K562 (cell line): ENCODE measurements around the gene MGAM2. TPM values are rescaled to one million over a fixed set of nuclear protein-coding genes. Genes with fewer than 3 reads are reported as not detected.

Experiments used
- ATAC-seq: fragments of 200-7000 bp; cut with Tn5 transposase; 3 replicates; pipeline ENCODE4 v1.9.1; 2020; ENCODE audit warnings: moderate library complexity
- BruUV-seq: library from RNA; stranded (reverse); fragments of 400-500 nt; replicated peaks from 2 replicates; lab custom pipeline; 2021; lab: Mats Ljungman, UMichigan
- CTCF ChIA-PET: fragments of 300-600 bp; formaldehyde crosslinking; extraction: SDS; loops from one replicate; lab custom pipeline; 2021; ENCODE audit warnings: low intra/inter-chr PET ratio; lab: Yijun Ruan, JAX
- POLR2A ChIA-PET: fragments of 300-600, 350-650 bp; sonication (Branson Sonifier 250); formaldehyde crosslinking; extraction: SDS; loops from one replicate; lab custom pipeline; 2021; ENCODE audit warnings: antibody characterized with exemption, inconsistent platforms; lab: Yijun Ruan, JAX
- DNase-seq, 4 experiments: peaks; one replicate each; pipeline versions ENCODE4 v3.0.0 to v3.0.0-alpha.2; 2011 to 2018; ENCODE audit warnings: low spot score in 3 of 4, mixed read lengths in 3 of 4; ENCODE audit errors: extremely low read depth in 1 of 4
- FAIRE-seq: peaks from 2 replicates; lab custom pipeline; 2011; peaks lifted over from hg19 to GRCh38; lab: Jason Lieb, UNC
- H2AFZ ChIP-seq: 2 replicates; pipeline ENCODE4 v1.6.0; 2011; ENCODE audit warnings: low read depth, low read length, control low read depth, inconsistent platforms
- H3K27ac ChIP-seq: fragments of 200-600 bp; 3 replicates; pipeline ENCODE4 v1.8.0; 2011; ENCODE audit warnings: low read depth, mild to moderate bottlenecking, control low read depth, inconsistent platforms, low read length, moderate library complexity, mixed read lengths; ENCODE audit errors: extremely low read depth
- H3K27me3 ChIP-seq, 2 experiments: fragments of 300-600 bp in 1 of 2; 2 replicates in 1 of 2; 3 replicates in 1 of 2; pipeline versions ENCODE4 v1.6.0 to v1.8.0; 2011; ENCODE audit warnings: inconsistent platforms in 2 of 2, low read length in 2 of 2, mild to moderate bottlenecking in 1 of 2, mixed read lengths in 1 of 2, moderate library complexity in 1 of 2; ENCODE audit not compliant: control insufficient read depth in 2 of 2, insufficient read depth in 2 of 2
- H3K36me3 ChIP-seq: fragments of 300-600 bp; 3 replicates; pipeline ENCODE4 v1.8.0; 2011; ENCODE audit warnings: mild to moderate bottlenecking, low read length, inconsistent platforms; ENCODE audit not compliant: control insufficient read depth, insufficient read depth
- H3K4me1 ChIP-seq, 2 experiments: fragments of 200-600 bp in 1 of 2; replicated peaks in 1 of 2; 2 replicates in 1 of 2; 3 replicates in 1 of 2; pipeline versions ENCODE4 v1.5.1 to v1.8.0; 2011; ENCODE audit warnings: inconsistent platforms in 2 of 2, low read length in 2 of 2, mild to moderate bottlenecking in 1 of 2, mixed read lengths in 1 of 2, moderate library complexity in 1 of 2; ENCODE audit not compliant: control insufficient read depth in 2 of 2, insufficient read depth in 2 of 2
- H3K4me2 ChIP-seq: 2 replicates; pipeline ENCODE4 v1.6.1; 2011; ENCODE audit warnings: low read length, control low read depth, inconsistent platforms, mixed read lengths; ENCODE audit not compliant: insufficient read depth
- H3K4me3 ChIP-seq: fragments of 200-600 bp; sonication (generic), shearing (Covaris generic); 2 replicates; pipeline ENCODE4 v1.5.1; 2016; ENCODE audit warnings: control low read depth, inconsistent platforms
- H3K79me2 ChIP-seq: fragments of 200-600 bp; 3 replicates; pipeline ENCODE4 v1.8.0; 2011; ENCODE audit warnings: low read length, inconsistent platforms; ENCODE audit not compliant: control insufficient read depth, insufficient read depth
- H3K9ac ChIP-seq, 2 experiments: 2 replicates each; pipeline versions ENCODE4 v1.6.0 to v1.6.1; 2011; ENCODE audit warnings: low read depth in 2 of 2, low read length in 2 of 2, control low read depth in 1 of 2, inconsistent platforms in 1 of 2, mild to moderate bottlenecking in 1 of 2, mixed read lengths in 1 of 2; ENCODE audit not compliant: insufficient read depth in 1 of 2
- H3K9me1 ChIP-seq: one replicate; pipeline ENCODE4 v1.6.0; 2011; ENCODE audit warnings: inconsistent platforms, mild to moderate bottlenecking, low read length, moderate library complexity; ENCODE audit not compliant: control insufficient read depth, insufficient read depth
- H3K9me3 ChIP-seq: replicated peaks from 2 replicates; pipeline ENCODE4 v1.5.1; 2011; ENCODE audit warnings: low read depth, low read length, inconsistent platforms; ENCODE audit not compliant: control insufficient read depth, insufficient read depth
- H4K20me1 ChIP-seq: replicated peaks from 2 replicates; pipeline ENCODE4 v1.6.1; 2011; ENCODE audit warnings: low read length, inconsistent platforms, mixed read lengths; ENCODE audit not compliant: control insufficient read depth, insufficient read depth
- ARHGAP35 ChIP-seq: fragments of 450-650 bp; IDR thresholded peaks from 2 replicates; pipeline ENCODE4 v1.6.1; 2018; ENCODE audit not compliant: partially characterized antibody
- ARID2 ChIP-seq: fragments of 450-650 bp; IDR thresholded peaks from 2 replicates; pipeline ENCODE4 v1.6.1; 2017; ENCODE audit warnings: antibody characterized with exemption, mild to moderate bottlenecking
- CEBPG ChIP-seq, 3 experiments: fragments of 200-800 bp in 1 of 3; sonication (Bioruptor generic) in 1 of 3; sonication (generic) in 1 of 3; formaldehyde crosslinking in 1 of 3; IDR thresholded peaks in 2 of 3; conservative IDR thresholded peaks in 1 of 3; 2 replicates each; pipeline versions ENCODE4 v1.6.1 to v1.8.0; 2016 to 2022; ENCODE audit warnings: missing compliant biosample characterization in 2 of 3, missing genetic modification characterization in 2 of 3, mild to moderate bottlenecking in 1 of 3, missing genetic modification reagents in 1 of 3
- SMAD2 ChIP-seq: fragments of 150-350 bp; IDR thresholded peaks from 2 replicates; pipeline ENCODE4 v1.6.1; 2014; ENCODE audit warnings: low read depth, mild to moderate bottlenecking, low read length
- SRSF9 ChIP-seq: fragments of 200-400 bp; formaldehyde crosslinking; IDR thresholded peaks from 2 replicates; pipeline ENCODE4 v1.6.1; 2017; ENCODE audit warnings: low read depth, low read length, borderline replicate concordance
- TCF15 ChIP-seq: fragments of 250-450 bp; sonication (Bioruptor Pico); IDR thresholded peaks from 2 replicates; pipeline ENCODE4 v1.8.0; 2022; ENCODE audit warnings: moderate library complexity, mild to moderate bottlenecking, inconsistent platforms
- TSC22D4 ChIP-seq: fragments of 450-650 bp; IDR thresholded peaks from 2 replicates; pipeline ENCODE4 v1.6.1; 2016; ENCODE audit warnings: missing genetic modification characterization, missing biosample characterization, control low read depth
- ZNF511 ChIP-seq: sonication (generic); formaldehyde crosslinking; IDR thresholded peaks from 2 replicates; pipeline ENCODE4 v1.8.0; 2022; ENCODE audit warnings: mild to moderate bottlenecking, missing genetic modification reagents
- WGBS: fragments of 100-300 bp; shearing (Covaris generic); methylation state at CpG from one replicate; pipeline ENCODE4 v1.1.6; 2016; ENCODE audit warnings: low coverage, mixed read lengths; ENCODE audit not compliant: insufficient coverage; ENCODE audit errors: missing lambda C conversion rate; 5-methylcytosine and 5-hydroxymethylcytosine counted together
- in situ Hi-C: fragments of 300-500 bp; cut with MboI; formaldehyde crosslinking; loops from 4 replicates; pipeline ENCODE4 v1.15.0; 2018; ENCODE audit warnings: inconsistent platforms, mixed read lengths
- intact Hi-C: fragments of 100-400 bp; cut with micrococcal nuclease; formaldehyde crosslinking; loops from 2 replicates; pipeline ENCODE4 v1.14.2; 2022
- polyA plus RNA-seq, 8 experiments: library from polyadenylated mRNA; depleted of rRNA in 4 of 8; stranded (reverse) in 5 of 8; unstranded in 3 of 8; fragments of >200 nt; fragmentation: Nextera tagmentation in 2 of 8; fragmentation: Illumina TruSeq in 1 of 8; extraction: Ambion mirVana in 2 of 8; extraction: Trizol in 1 of 8; gene quantifications; 2 replicates each; pipeline versions ENCODE4 v1.2.1 to v1.2.3, GENCODE V29; 2011 to 2014; ENCODE audit warnings: inconsistent platforms in 1 of 8, missing spikeins in 1 of 8
- total RNA-seq, 7 experiments: library from RNA; depleted of rRNA in 6 of 7; stranded (reverse); fragments of >200 nt in 6 of 7; fragmentation: Illumina TruSeq in 2 of 7; extraction: Trizol in 2 of 7; gene quantifications; 2 replicates each; pipeline versions ENCODE4 v1.2.1 to v1.2.3, GENCODE V29; 2011 to 2021; ENCODE audit warnings: low replicate concordance in 1 of 7
- TF ChIP-seq, protein P1 (sequence below): fragments of 450-650 bp; conservative IDR thresholded peaks from 2 replicates; pipeline ENCODE4 v1.6.1; 2016; ENCODE audit warnings: missing genetic modification characterization, low read depth, mild to moderate bottlenecking, missing compliant biosample characterization, moderate library complexity
- TF ChIP-seq, protein P2 (sequence below), 2 experiments: fragments of 450-650 bp; formaldehyde crosslinking in 1 of 2; IDR thresholded peaks; 2 replicates each; pipeline versions ENCODE4 v1.4.0 to v1.6.1; 2014 to 2020; ENCODE audit warnings: mild to moderate bottlenecking in 2 of 2, borderline replicate concordance in 1 of 2, low read depth in 1 of 2

The MGAM2 gene
- total and polyA plus RNA-seq, 9 of the 15 experiments (the other 6 are each of a cell fraction or from before 2014, with no cell fraction given) = 0.03 TPM; not detected in 8

DNA sequence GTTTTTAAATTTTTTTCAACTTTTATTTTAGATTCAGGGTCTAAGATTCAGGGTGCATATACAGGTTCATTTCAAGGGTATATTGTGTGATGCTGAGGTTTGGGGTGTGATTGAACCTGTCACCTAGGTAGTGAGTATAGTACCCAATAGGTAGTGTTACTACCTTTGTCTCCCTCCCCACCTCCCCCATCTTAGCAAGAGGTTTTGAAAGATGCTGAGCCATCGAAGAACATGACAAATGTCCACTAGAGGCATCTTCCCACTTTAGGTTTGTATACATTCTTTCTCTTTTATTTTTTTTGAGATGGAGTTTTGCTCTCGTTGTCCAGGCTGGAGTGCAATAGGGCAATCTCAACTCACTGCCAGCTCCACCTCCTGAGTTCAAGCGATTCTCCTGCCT is 880 bp upstream of the MGAM2 start (continued):
- TF ChIP-seq, protein P1, sequence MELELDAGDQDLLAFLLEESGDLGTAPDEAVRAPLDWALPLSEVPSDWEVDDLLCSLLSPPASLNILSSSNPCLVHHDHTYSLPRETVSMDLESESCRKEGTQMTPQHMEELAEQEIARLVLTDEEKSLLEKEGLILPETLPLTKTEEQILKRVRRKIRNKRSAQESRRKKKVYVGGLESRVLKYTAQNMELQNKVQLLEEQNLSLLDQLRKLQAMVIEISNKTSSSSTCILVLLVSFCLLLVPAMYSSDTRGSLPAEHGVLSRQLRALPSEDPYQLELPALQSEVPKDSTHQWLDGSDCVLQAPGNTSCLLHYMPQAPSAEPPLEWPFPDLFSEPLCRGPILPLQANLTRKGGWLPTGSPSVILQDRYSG (tag) = no peak
- TF ChIP-seq, all 486 proteins: peak for 0

GRCh38 chr7:142112086-142112485 is 568 bp downstream of the MGAM2 start:
- no peaks in the 10 kb centered on the region for H3K9me1 ChIP-seq
- ChIA-PET CTCF (no interaction called here), POLR2A (no interaction called here)
- ATAC-seq (no peak), DNase-seq (no peak), FAIRE-seq (no peak)
- H4K20me1 ChIP-seq = no peaks in the 10 kb centered on the region
- 0 out of 2 replicates have a peak, but pooled peaks cover 2% of the 10 kb centered on the region for H3K9me3 ChIP-seq
- WGBS = 0% methylated on average over 1 of the region's 1 CpG
- H3K27ac ChIP-seq = no peak overlapping the region
- H3K79me2 ChIP-seq = no peaks in the 10 kb centered on the region
- no peak overlapping the region for H3K4me3 ChIP-seq
- H2AFZ ChIP-seq = no peak overlapping the region
- no peaks in the 10 kb centered on the region for H3K36me3 ChIP-seq
- no peak overlapping the region for H3K4me2 ChIP-seq
- H3K4me1 ChIP-seq = no peaks in the 10 kb centered on the region
- no peaks in the 10 kb centered on the region for H3K27me3 ChIP-seq
- no peak overlapping the region for H3K9ac ChIP-seq
- intact Hi-C loops (no loop called here), in situ Hi-C loops (no loop called here)
- no TSS peak for BruUV-seq
- no peak for TF ChIP-seq CEBPG (CRISPR knock-in tag; IDR thresholded peaks at IDR 0.05)
- TF ChIP-seq CEBPG (tag; conservative IDR thresholded peaks at IDR 0.05 in 1 of 2, IDR thresholded peaks at IDR 0.05 in 1 of 2) = no peak
- TF ChIP-seq TCF15 (CRISPR knock-in tag) = no peak
- no peak for TF ChIP-seq TSC22D4 (tag)
- no peak for TF ChIP-seq SRSF9
- TF ChIP-seq, protein P2, sequence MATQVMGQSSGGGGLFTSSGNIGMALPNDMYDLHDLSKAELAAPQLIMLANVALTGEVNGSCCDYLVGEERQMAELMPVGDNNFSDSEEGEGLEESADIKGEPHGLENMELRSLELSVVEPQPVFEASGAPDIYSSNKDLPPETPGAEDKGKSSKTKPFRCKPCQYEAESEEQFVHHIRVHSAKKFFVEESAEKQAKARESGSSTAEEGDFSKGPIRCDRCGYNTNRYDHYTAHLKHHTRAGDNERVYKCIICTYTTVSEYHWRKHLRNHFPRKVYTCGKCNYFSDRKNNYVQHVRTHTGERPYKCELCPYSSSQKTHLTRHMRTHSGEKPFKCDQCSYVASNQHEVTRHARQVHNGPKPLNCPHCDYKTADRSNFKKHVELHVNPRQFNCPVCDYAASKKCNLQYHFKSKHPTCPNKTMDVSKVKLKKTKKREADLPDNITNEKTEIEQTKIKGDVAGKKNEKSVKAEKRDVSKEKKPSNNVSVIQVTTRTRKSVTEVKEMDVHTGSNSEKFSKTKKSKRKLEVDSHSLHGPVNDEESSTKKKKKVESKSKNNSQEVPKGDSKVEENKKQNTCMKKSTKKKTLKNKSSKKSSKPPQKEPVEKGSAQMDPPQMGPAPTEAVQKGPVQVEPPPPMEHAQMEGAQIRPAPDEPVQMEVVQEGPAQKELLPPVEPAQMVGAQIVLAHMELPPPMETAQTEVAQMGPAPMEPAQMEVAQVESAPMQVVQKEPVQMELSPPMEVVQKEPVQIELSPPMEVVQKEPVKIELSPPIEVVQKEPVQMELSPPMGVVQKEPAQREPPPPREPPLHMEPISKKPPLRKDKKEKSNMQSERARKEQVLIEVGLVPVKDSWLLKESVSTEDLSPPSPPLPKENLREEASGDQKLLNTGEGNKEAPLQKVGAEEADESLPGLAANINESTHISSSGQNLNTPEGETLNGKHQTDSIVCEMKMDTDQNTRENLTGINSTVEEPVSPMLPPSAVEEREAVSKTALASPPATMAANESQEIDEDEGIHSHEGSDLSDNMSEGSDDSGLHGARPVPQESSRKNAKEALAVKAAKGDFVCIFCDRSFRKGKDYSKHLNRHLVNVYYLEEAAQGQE (IDR thresholded peaks at IDR 0.05; ENCODE audit: borderline replicate concordance) = no peak
- TF ChIP-seq, protein P2 (CRISPR knock-in tag; IDR thresholded peaks at IDR 0.05; ENCODE audit: low read depth) = no peak
- TF ChIP-seq ZNF511 (CRISPR knock-in tag) = no peak
- TF ChIP-seq ARHGAP35 = no peak
- TF ChIP-seq SMAD2 = no peak
- no peak for TF ChIP-seq ARID2
